K562 (cell line): ENCODE data around the gene ARHGEF16.

Experiments used
- CTCF ChIP-seq, 3 experiments: IDR thresholded peaks in 2 of 3; conservative IDR thresholded peaks in 1 of 3; 2 replicates each; pipeline ENCODE4 v1.5.1; 2011 to 2012; ENCODE audit warnings: low read length in 3 of 3, mild to moderate bottlenecking in 3 of 3, control low read depth in 2 of 3, improper control_type of control experiment in 1 of 3, inconsistent platforms in 1 of 3, low read depth in 1 of 3, mixed read lengths in 1 of 3, moderate library complexity in 1 of 3; ENCODE audit not compliant: insufficient read depth in 2 of 3
- ERF ChIP-seq: fragments of 450-650 bp; formaldehyde crosslinking; IDR thresholded peaks from 2 replicates; pipeline ENCODE4 v1.4.0; 2020; ENCODE audit warnings: mild to moderate bottlenecking, mixed read lengths
- ESRRA ChIP-seq: fragments of 450-650 bp; IDR thresholded peaks from 2 replicates; pipeline ENCODE4 v1.6.1; 2014; ENCODE audit warnings: low read depth, mild to moderate bottlenecking, moderate library complexity, borderline replicate concordance
- ETV6 ChIP-seq, 3 experiments: fragments of 150-350 bp in 1 of 3; sonication (generic) in 1 of 3; formaldehyde crosslinking in 1 of 3; IDR thresholded peaks; 2 replicates each; pipeline versions ENCODE4 v1.6.1 to v1.8.0; 2014 to 2022; ENCODE audit warnings: borderline replicate concordance in 2 of 3, low read depth in 2 of 3, antibody characterized with exemption in 1 of 3, low read length in 1 of 3, mild to moderate bottlenecking in 1 of 3, missing genetic modification reagents in 1 of 3
- HNRNPUL1 ChIP-seq: fragments of 200-400 bp; formaldehyde crosslinking; IDR thresholded peaks from 2 replicates; pipeline ENCODE4 v1.6.1; 2017; ENCODE audit warnings: low read length
- MCM3 ChIP-seq: fragments of 450-650 bp; IDR thresholded peaks from 2 replicates; pipeline ENCODE4 v1.6.1; 2016
- MYNN ChIP-seq, 2 experiments: sonication (generic); formaldehyde crosslinking in 1 of 2; IDR thresholded peaks; 2 replicates each; pipeline versions ENCODE4 v1.5.0 to v1.6.1; 2016 to 2020; ENCODE audit warnings: antibody characterized with exemption in 1 of 2, missing genetic modification reagents in 1 of 2
- NFE2L1 ChIP-seq: fragments of 450-650 bp; IDR thresholded peaks from 2 replicates; pipeline ENCODE4 v1.6.1; 2016; ENCODE audit warnings: missing genetic modification characterization, low read depth, mild to moderate bottlenecking, missing compliant biosample characterization, moderate library complexity, borderline replicate concordance
- RFX5 ChIP-seq: IDR thresholded peaks from 2 replicates; pipeline ENCODE4 v1.6.1; 2011; ENCODE audit warnings: low read depth, mild to moderate bottlenecking, improper control_type of control experiment, low read length
- SPI1 ChIP-seq: IDR thresholded peaks from 2 replicates; pipeline ENCODE4 v1.6.1; 2011; ENCODE audit warnings: low read depth, low read length, control low read depth, borderline replicate concordance
- SRSF9 ChIP-seq: fragments of 200-400 bp; formaldehyde crosslinking; IDR thresholded peaks from 2 replicates; pipeline ENCODE4 v1.6.1; 2017; ENCODE audit warnings: low read depth, low read length, borderline replicate concordance
- ZNF12 ChIP-seq: sonication (generic); formaldehyde crosslinking; IDR thresholded peaks from 2 replicates; pipeline ENCODE4 v1.4.0; 2020; ENCODE audit warnings: mild to moderate bottlenecking, missing genetic modification reagents

GRCh38 chr1:3463013-3463385, 8.5 kb downstream of the ARHGEF16 start:
- no peak for TF ChIP-seq NFE2L1 (tag)
- TF ChIP-seq ESRRA = no peak
- TF ChIP-seq SPI1 = no peak
- TF ChIP-seq CTCF (IDR thresholded peaks at IDR 0.05 in 2 of 3, conservative IDR thresholded peaks at IDR 0.05 in 1 of 3; ENCODE audit: insufficient read depth in 2 of 3, low read depth in 1 of 3, low read length in 3 of 3) = no peak
- TF ChIP-seq RFX5 = no peak
- no peak for TF ChIP-seq ERF (CRISPR knock-in tag)
- TF ChIP-seq MYNN (IDR thresholded peaks at IDR 0.05) = no peak
- no peak for TF ChIP-seq MYNN (CRISPR knock-in tag; IDR thresholded peaks at IDR 0.05)
- no peak for TF ChIP-seq ETV6 (IDR thresholded peaks at IDR 0.05; ENCODE audit: borderline replicate concordance in 1 of 2, low read depth in 2 of 2, low read length in 1 of 2)
- no peak for TF ChIP-seq ETV6 (CRISPR knock-in tag; IDR thresholded peaks at IDR 0.05; ENCODE audit: borderline replicate concordance)
- no peak for TF ChIP-seq ZNF12 (CRISPR knock-in tag)
- no peak for TF ChIP-seq MCM3
- TF ChIP-seq HNRNPUL1 = no peak
- TF ChIP-seq SRSF9 = no peak
